Gastroesophageal sphincter (tissue), 3 donors: ENCODE data around the gene TSPAN11.

Experiments used
- EP300 ChIP-seq: sonication (generic); formaldehyde crosslinking; IDR thresholded peaks from one replicate; pipeline ENCODE4 v1.6.1; 2017; ENCODE audit warnings: antibody characterized with exemption, mild to moderate bottlenecking
- POLR2A ChIP-seq, 2 donors: fragments of 450-650 bp; IDR thresholded peaks; one replicate each; pipeline ENCODE4 v1.6.1; 2017; ENCODE audit warnings: antibody characterized with exemption in 2 of 2, mild to moderate bottlenecking in 2 of 2, moderate library complexity in 1 of 2
- POLR2AphosphoS5 ChIP-seq: sonication (generic); formaldehyde crosslinking; IDR thresholded peaks from one replicate; pipeline ENCODE4 v1.6.1; 2017; ENCODE audit warnings: antibody characterized with exemption
- TF ChIP-seq, protein P1 (sequence below), 4 experiments: fragments of 200-600 bp in 2 of 4; fragments of 450-650 bp in 2 of 4; sonication (generic) in 1 of 4; IDR thresholded peaks; one replicate each; pipeline ENCODE4 v1.5.1; 2017 to 2019; ENCODE audit warnings: antibody characterized with exemption in 4 of 4, mild to moderate bottlenecking in 2 of 4, moderate library complexity in 2 of 4

DNA sequence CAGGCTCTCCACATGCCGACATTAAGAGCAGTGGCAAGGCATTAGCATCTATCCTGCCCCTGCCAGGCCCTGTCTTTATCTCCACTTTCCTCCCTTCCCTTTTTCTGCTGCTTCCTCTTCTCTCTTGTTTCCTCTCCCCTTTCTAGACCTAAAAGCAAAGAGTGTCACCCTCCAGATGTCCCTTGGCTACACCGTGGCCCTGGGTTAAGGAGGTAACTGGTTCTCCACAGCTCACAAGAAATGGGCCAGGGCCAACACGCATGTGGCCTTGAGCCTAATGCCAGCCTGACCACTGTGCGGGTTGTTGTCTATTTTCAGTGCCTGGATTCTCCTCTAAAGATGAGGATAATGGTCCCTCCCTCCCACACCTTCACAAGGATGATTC is 105.4 kb downstream of the TSPAN11 start:
- no peak for TF ChIP-seq POLR2AphosphoS5
- no peak for TF ChIP-seq POLR2A (IDR thresholded peaks at IDR 0.05)
- TF ChIP-seq, protein P1, sequence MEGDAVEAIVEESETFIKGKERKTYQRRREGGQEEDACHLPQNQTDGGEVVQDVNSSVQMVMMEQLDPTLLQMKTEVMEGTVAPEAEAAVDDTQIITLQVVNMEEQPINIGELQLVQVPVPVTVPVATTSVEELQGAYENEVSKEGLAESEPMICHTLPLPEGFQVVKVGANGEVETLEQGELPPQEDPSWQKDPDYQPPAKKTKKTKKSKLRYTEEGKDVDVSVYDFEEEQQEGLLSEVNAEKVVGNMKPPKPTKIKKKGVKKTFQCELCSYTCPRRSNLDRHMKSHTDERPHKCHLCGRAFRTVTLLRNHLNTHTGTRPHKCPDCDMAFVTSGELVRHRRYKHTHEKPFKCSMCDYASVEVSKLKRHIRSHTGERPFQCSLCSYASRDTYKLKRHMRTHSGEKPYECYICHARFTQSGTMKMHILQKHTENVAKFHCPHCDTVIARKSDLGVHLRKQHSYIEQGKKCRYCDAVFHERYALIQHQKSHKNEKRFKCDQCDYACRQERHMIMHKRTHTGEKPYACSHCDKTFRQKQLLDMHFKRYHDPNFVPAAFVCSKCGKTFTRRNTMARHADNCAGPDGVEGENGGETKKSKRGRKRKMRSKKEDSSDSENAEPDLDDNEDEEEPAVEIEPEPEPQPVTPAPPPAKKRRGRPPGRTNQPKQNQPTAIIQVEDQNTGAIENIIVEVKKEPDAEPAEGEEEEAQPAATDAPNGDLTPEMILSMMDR (IDR thresholded peaks at IDR 0.05): no peak
- TF ChIP-seq EP300: no peak
